ENCODE measurements around the gene RPS15.

RPS15 gene

GRCh38 chr19:1467215-1467489, 29.0 kb downstream of the RPS15 start:
- no peak for DNase-seq (ENCODE audit: low read depth in 2 of 2)
- TF ChIP-seq CTCF (IDR thresholded peaks at IDR 0.05; ENCODE audit: low read depth, low read length), result no peak
- H3K4me3 ChIP-seq (replicated peaks in 1 of 2; ENCODE audit: low read depth in 2 of 2, low read length in 2 of 2), result no peak overlapping the region

GRCh38 chr19:1467490-1468273, 29.5 kb downstream of the RPS15 start:
- peak overlapping the region in 1 of 2 donors; percentile 33 for H3K4me3 ChIP-seq (replicated peaks in 1 of 2; ENCODE audit: low read depth in 2 of 2, low read length in 2 of 2)

GRCh38 chr19:1468274-1468820, 30.2 kb downstream of the RPS15 start:
- peak overlapping the region in 1 of 2 donors; percentile 33 for H3K4me3 ChIP-seq (replicated peaks in 1 of 2; ENCODE audit: low read depth in 2 of 2, low read length in 2 of 2)
- no peak for DNase-seq (ENCODE audit: low read depth in 2 of 2)
- TF ChIP-seq CTCF (IDR thresholded peaks at IDR 0.05; ENCODE audit: low read depth, low read length), result no peak

More at GRCh38 chr19:1467490-1468273, 29.5 kb downstream of the RPS15 start:
- no peak for TF ChIP-seq CTCF (IDR thresholded peaks at IDR 0.05; ENCODE audit: low read depth, low read length)
- no peak for DNase-seq (ENCODE audit: low read depth in 2 of 2)

GRCh38 chr19:1468821-1469254, 30.6 kb downstream of the RPS15 start:
- TF ChIP-seq CTCF (IDR thresholded peaks at IDR 0.05; ENCODE audit: low read depth, low read length), result no peak
- H3K4me3 ChIP-seq (replicated peaks in 1 of 2; ENCODE audit: low read depth in 2 of 2, low read length in 2 of 2), result peak overlapping the region in 1 of 2 donors; percentile 33
- peak in 1 of 2 donors; percentile 61 for DNase-seq (ENCODE audit: low read depth in 2 of 2)

- no peak for DNase-seq (ENCODE audit: low read depth in 2 of 2)
- TF ChIP-seq CTCF (IDR thresholded peaks at IDR 0.05; ENCODE audit: low read depth, low read length), result no peak
- H3K4me3 ChIP-seq (replicated peaks in 1 of 2; ENCODE audit: low read depth in 2 of 2, low read length in 2 of 2), result peak overlapping the region in 1 of 2 donors; percentile 43
These were observed 31.3 kb downstream of the RPS15 start for GRCh38 chr19:1469255-1470054.

- no peak for TF ChIP-seq CTCF (IDR thresholded peaks at IDR 0.05; ENCODE audit: low read depth, low read length)
- no peak for DNase-seq (ENCODE audit: low read depth in 2 of 2)
- H3K4me3 ChIP-seq (replicated peaks in 1 of 2; ENCODE audit: low read depth in 2 of 2, low read length in 2 of 2), result peak overlapping the region; percentile 27 to 43
These were observed 31.8 kb downstream of the RPS15 start for GRCh38 chr19:1470055-1470304.
